GM21515 (cell line): ENCODE data around the gene GRIN3B.

Source experiments
- ATAC-seq: cut with Tn5 transposase; IDR thresholded peaks from one replicate; pipeline ENCODE4 v1.9.1; 2021; ENCODE audit not compliant: unreplicated experiment

GRIN3B gene

DNA sequence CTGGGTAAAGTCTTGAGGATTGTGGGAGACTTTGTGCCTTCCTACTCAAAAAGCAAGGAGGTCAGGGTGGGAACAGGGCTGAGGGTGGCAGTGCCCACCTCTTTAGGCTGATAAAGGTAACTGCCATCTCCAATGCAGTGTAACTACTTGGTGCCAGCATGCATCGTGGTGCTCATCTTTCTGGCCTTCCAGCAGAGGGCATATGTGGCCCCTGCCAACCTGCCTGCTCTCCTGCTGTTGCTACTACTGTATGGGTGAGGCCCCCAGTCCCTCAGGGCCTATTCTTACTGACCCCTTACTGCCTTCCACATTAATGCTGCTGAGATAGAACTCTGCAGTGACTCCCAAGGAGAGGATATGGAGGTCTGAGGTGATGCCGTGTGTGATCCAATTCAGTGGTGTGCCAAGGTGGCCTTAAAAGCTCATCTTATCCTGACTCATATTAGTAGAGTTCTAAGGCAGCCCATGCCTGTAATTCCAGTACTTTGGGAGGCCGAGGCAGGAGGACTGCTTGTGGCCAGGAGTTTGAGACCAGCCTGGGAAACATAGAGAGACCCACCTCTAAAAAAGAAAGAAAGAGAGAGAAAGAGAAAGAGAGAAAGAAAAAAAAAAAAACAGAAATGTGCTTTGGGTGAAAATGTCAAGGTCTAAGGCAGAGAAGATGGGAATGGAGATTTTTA is 57.1 kb downstream of the GRIN3B start:
- ATAC-seq: no peak

DNA sequence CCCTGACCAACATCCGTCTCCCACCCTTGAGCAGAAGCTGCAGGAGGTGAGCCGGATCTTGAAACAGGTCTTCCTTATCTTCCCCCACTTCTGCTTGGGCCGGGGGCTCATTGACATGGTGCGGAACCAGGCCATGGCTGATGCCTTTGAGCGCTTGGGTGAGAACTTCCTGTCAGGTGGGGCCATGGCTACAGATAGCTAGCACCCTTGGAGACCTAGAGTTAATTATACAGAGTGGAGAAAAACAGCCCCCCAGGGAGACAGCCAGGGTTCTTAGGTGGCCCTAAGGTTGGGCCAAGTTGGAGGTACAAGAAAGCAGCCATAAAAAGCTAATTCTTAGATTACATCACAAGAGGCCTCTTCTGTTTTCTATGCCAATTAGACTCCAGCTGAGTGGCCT is 57.9 kb downstream of the GRIN3B start:
- no peak for ATAC-seq
